Stimulated activated memory B cell treated with anti-CD40 and anti-IgM and Interleukin-4, amounts not matched to agents 10 μg/mL and 1 μg/mL and 100 μg/mL, for 72 hours (primary cell): ENCODE data around the gene PRUNE2.

ENCODE experiments used
- ATAC-seq: fragments of 150-1000 bp; cut with Tn5 transposase; 2 replicates; pipeline ENCODE4 v1.10.0; 2021
- H3K27ac Mint-ChIP-seq: one replicate; pipeline ENCODE4 v1.8.0; 2022; ENCODE audit warnings: mild to moderate bottlenecking, mixed read lengths
- H3K27me3 Mint-ChIP-seq: one replicate; pipeline ENCODE4 v1.8.0; 2022; ENCODE audit warnings: mixed read lengths
- H3K36me3 Mint-ChIP-seq: one replicate; pipeline ENCODE4 v1.8.0; 2022; ENCODE audit warnings: mixed read lengths
- H3K4me1 Mint-ChIP-seq: one replicate; pipeline ENCODE4 v1.8.0; 2022; ENCODE audit warnings: mixed read lengths
- H3K4me3 Mint-ChIP-seq: one replicate; pipeline ENCODE4 v1.8.0; 2022; ENCODE audit warnings: mild to moderate bottlenecking, moderate library complexity, mixed read lengths
- H3K9me3 Mint-ChIP-seq: one replicate; pipeline ENCODE4 v1.8.0; 2022; ENCODE audit warnings: mixed read lengths

PRUNE2 gene

DNA sequence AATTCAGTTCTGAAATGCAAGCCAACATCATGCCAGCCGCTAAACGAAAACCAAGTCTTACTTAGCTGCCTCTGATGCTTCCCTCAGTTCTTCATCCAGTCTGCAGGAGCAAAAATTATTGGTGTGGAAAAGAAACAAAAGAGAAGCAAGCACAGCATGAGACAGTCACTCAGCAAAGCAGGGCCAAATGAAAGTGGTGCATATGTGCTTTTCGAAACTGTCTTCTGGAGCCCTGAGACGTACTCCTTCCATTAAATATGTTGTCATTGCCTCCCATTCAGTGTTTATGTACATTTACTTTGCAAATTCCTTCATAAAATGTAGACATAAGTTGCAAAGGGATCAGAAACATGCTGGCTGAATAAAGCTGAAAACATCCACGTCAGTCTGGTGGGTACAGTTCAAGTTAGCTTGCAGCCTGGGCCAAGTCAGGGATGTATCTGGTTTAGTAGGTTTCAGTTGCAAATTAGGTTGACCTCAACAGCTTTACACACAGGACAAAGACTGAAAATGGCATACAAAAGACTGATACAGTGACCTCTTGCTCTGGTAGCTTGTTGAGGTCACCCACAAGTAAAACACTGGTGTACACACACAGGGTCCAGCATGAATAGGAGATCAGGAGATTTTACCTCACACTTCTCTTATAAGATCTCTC is 281.4 kb downstream of the PRUNE2 start:
- Mint-ChIP-seq H3K4me3 (no peak overlapping the region), H3K27ac (no peak overlapping the region), H3K9me3 (no peaks in the 10 kb centered on the region), H3K4me1 (peaks cover 12% of the 10 kb centered on the region), H3K27me3 (peaks cover 24% of the 10 kb centered on the region), H3K36me3 (no peaks in the 10 kb centered on the region)
- ATAC-seq = no peak

DNA sequence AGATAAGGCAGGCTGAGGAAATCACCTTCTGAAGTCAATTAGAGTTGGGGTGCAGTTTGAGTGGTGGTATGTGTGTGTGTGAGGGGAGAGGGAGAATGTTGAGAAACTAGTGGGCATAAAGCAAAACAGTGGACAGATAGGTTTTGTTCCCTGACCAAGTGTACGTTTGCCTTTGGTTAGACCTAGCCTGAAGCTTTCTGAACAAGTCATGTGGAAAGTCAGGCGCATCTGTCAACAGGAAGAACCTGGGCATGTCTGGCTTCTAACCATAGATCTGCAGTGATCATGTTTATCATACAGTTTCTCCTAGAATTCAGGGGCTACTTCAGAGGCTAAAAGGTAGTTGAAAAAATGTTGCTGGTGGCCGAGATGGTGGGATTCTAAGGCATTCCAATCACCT is 284.9 kb downstream of the PRUNE2 start:
- H3K36me3 Mint-ChIP-seq = no peaks in the 10 kb centered on the region
- H3K4me3 Mint-ChIP-seq = no peak overlapping the region

DNA sequence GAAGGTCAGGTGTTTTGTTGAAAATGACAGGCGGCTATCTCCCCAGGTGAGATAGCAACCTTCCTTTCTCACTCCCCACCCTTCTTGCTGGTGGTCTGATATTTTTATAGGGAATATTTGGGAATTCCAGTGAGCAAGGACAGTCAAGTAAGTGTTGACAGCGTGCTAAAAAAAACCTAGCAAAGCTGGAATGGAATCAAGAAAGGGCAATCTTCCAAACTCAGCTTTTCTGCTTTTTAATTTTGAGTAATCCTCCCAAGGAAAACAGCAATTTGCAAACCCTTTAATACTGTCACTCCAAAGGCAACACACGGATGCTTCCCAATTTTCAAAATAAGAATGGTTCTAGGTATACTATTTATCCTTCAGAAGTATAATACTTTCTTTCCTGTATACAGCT is 285.3 kb downstream of the PRUNE2 start:
- no peak overlapping the region for H3K27ac Mint-ChIP-seq
- no peak for ATAC-seq
- H3K9me3 Mint-ChIP-seq = no peaks in the 10 kb centered on the region
- no peak overlapping the region for H3K4me3 Mint-ChIP-seq
- H3K4me1 Mint-ChIP-seq = no peaks in the 10 kb centered on the region
- H3K36me3 Mint-ChIP-seq = no peaks in the 10 kb centered on the region
- peaks cover 18% of the 10 kb centered on the region for H3K27me3 Mint-ChIP-seq

More for the DNA sequence above, 284.9 kb downstream of the PRUNE2 start:
- no peak for ATAC-seq
- Mint-ChIP-seq H3K27me3 (peaks cover 17% of the 10 kb centered on the region), H3K27ac (no peak overlapping the region), H3K4me1 (no peaks in the 10 kb centered on the region), H3K9me3 (no peaks in the 10 kb centered on the region)

- Mint-ChIP-seq H3K27ac (no peak overlapping the region), H3K27me3 (peaks cover 27% of the 10 kb centered on the region), H3K4me1 (peaks cover 8% of the 10 kb centered on the region)
Measured at GRCh38 chr9:76619640-76620039, 286.3 kb downstream of the PRUNE2 start.

GRCh38 chr9:76619197-76619596 is 286.7 kb downstream of the PRUNE2 start:
- Mint-ChIP-seq H3K4me1 (peaks cover 8% of the 10 kb centered on the region), H3K27ac (no peak overlapping the region), H3K27me3 (peaks cover 28% of the 10 kb centered on the region), H3K36me3 (no peaks in the 10 kb centered on the region), H3K4me3 (no peak overlapping the region), H3K9me3 (no peaks in the 10 kb centered on the region)
- no peak for ATAC-seq

More at GRCh38 chr9:76619640-76620039, 286.3 kb downstream of the PRUNE2 start:
- Mint-ChIP-seq H3K4me3 (no peak overlapping the region), H3K36me3 (no peaks in the 10 kb centered on the region), H3K9me3 (no peaks in the 10 kb centered on the region)
- ATAC-seq = no peak

GRCh38 chr9:76618762-76619161 is 287.2 kb downstream of the PRUNE2 start:
- Mint-ChIP-seq H3K4me1 (peaks cover 8% of the 10 kb centered on the region), H3K9me3 (no peaks in the 10 kb centered on the region)

GRCh38 chr9:76617497-76618175 is 288.3 kb downstream of the PRUNE2 start:
- Mint-ChIP-seq H3K27me3 (peaks cover 28% of the 10 kb centered on the region), H3K4me3 (no peak overlapping the region), H3K9me3 (no peaks in the 10 kb centered on the region), H3K27ac (no peak overlapping the region), H3K4me1 (peaks cover 8% of the 10 kb centered on the region), H3K36me3 (no peaks in the 10 kb centered on the region)
- ATAC-seq = no peak

More at GRCh38 chr9:76618762-76619161, 287.2 kb downstream of the PRUNE2 start:
- ATAC-seq = no peak
- Mint-ChIP-seq H3K36me3 (no peaks in the 10 kb centered on the region), H3K4me3 (no peak overlapping the region), H3K27ac (no peak overlapping the region), H3K27me3 (peaks cover 28% of the 10 kb centered on the region)

DNA sequence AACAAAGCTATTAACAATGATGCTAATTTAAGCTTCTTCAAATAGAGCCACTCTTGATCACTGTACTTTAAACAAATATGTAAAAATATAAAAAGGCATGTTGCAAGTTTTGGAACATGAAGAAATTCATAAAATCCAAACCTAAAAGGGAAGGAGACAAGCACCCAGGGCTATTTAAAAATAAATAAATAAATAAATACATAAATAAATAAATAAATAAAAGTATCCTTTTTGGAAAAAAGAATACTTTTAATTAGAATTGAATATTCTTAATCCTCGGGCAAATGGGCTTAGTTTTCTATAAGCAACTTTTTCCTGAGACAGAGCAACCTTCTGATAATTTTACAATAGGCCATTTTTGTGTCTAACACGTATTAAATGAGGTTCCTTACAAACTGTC is 289.1 kb downstream of the PRUNE2 start:
- no peak for ATAC-seq
- H3K27me3 Mint-ChIP-seq = peaks cover 28% of the 10 kb centered on the region
- no peak overlapping the region for H3K27ac Mint-ChIP-seq
- H3K4me1 Mint-ChIP-seq = peaks cover 8% of the 10 kb centered on the region
- no peaks in the 10 kb centered on the region for H3K36me3 Mint-ChIP-seq
- no peak overlapping the region for H3K4me3 Mint-ChIP-seq
- no peaks in the 10 kb centered on the region for H3K9me3 Mint-ChIP-seq

DNA sequence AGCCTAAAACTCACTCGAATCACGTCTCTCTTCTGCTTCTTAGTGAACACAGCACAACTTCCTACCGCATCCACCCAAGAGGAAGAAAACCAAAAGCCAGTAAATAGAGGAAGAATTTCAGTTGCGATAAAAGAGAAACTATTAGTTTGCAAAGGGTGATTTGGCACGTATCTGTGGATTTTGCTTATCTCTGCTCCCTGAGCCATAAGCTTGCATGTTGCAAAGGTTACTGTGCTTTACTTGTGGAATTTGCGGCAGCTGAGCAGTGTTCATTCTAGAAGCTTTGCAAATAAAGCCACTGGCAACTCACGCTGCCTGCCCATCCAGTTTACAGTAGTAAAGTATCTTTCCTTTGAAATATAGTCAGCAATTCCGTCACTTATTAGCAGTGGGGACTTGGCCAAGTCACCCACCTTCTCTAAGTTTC is 290.7 kb downstream of the PRUNE2 start:
- no peak overlapping the region for H3K27ac Mint-ChIP-seq
- no peaks in the 10 kb centered on the region for H3K36me3 Mint-ChIP-seq
- H3K4me1 Mint-ChIP-seq = peaks cover 8% of the 10 kb centered on the region
- ATAC-seq = no peak
- H3K9me3 Mint-ChIP-seq = no peaks in the 10 kb centered on the region
- H3K27me3 Mint-ChIP-seq = peaks cover 28% of the 10 kb centered on the region
- no peak overlapping the region for H3K4me3 Mint-ChIP-seq

GRCh38 chr9:76613974-76614373 is 291.9 kb downstream of the PRUNE2 start:
- no peaks in the 10 kb centered on the region for H3K9me3 Mint-ChIP-seq
- ATAC-seq = no peak
- peaks cover 36% of the 10 kb centered on the region for H3K27me3 Mint-ChIP-seq
- H3K27ac Mint-ChIP-seq = no peak overlapping the region
- H3K4me3 Mint-ChIP-seq = no peak overlapping the region
- H3K36me3 Mint-ChIP-seq = no peaks in the 10 kb centered on the region
- peaks cover 8% of the 10 kb centered on the region for H3K4me1 Mint-ChIP-seq

DNA sequence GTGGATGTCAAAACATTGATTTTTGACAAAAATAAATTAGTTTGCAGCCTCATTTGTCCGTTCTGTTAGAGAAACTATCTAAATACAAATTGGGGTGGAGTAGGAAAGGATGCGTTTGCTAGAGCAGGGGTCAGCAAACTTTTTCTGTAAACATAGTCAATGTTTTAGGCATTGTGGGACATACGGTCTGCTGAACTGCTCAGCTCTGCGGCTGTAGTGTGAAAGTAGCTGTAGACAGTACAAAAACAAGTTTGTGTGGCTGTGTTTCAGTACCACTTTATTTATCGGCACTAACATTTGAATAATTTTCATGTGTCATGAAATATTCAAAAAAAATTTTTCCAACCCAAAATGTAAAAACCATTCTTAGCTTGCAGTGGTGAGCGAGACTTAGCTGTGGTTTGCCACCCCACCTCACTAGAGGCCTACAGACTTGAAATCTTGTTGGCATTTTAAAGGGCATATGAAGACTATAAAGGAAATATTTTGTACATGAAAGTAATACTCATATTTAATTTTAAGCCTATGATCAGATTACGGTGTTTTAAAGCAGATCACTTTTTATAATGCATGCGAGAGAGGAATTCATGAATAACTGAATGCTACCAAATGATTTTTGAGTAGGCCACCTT is 292.6 kb downstream of the PRUNE2 start:
- H3K36me3 Mint-ChIP-seq = no peaks in the 10 kb centered on the region
- peaks cover 32% of the 10 kb centered on the region for H3K27me3 Mint-ChIP-seq
- no peak for ATAC-seq
- no peak overlapping the region for H3K4me3 Mint-ChIP-seq
- H3K27ac Mint-ChIP-seq = no peak overlapping the region
- H3K9me3 Mint-ChIP-seq = no peaks in the 10 kb centered on the region
- peaks cover 8% of the 10 kb centered on the region for H3K4me1 Mint-ChIP-seq

GRCh38 chr9:76610011-76610352 is 295.9 kb downstream of the PRUNE2 start:
- Mint-ChIP-seq H3K9me3 (no peaks in the 10 kb centered on the region), H3K27me3 (peaks cover 16% of the 10 kb centered on the region), H3K4me1 (peaks cover 10% of the 10 kb centered on the region), H3K27ac (no peak overlapping the region), H3K4me3 (no peak overlapping the region), H3K36me3 (no peaks in the 10 kb centered on the region)
- no peak for ATAC-seq

DNA sequence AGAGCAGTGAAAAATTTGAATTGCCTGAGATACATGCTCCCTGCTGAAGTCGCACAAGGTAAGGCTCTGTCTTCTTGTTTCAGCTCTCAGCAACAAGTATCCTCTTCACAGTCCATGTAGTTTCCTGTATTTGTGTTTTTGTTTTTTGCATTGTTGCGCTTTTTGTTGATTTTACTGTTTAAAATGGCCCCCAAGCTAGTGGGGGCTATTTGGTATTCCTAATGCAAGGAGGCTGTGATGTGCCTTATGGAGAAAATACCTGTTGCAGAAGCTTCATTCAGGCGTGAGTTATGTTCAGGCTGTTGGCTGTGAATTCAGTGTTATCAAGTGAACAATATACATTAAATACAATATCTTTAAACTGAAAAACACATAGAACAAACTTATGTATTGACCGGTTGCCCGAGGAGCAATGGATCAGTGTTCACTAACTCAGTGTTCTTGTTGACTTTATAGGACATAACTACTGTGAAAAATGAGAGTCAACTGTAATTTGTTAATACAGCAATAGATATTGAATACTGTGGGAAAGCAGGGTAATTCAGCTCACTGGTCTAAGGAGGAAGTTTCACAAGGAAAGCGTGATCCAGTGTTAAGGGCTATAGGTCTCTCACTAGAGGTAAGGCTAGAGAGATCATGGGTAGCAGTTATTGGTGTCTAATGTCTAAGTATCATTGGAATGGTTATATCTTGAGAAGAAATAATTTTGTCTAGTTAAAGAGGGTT is 296.5 kb downstream of the PRUNE2 start:
- Mint-ChIP-seq H3K4me3 (no peak overlapping the region), H3K9me3 (no peaks in the 10 kb centered on the region), H3K36me3 (no peaks in the 10 kb centered on the region), H3K27ac (no peak overlapping the region), H3K27me3 (peaks cover 12% of the 10 kb centered on the region), H3K4me1 (peaks cover 8% of the 10 kb centered on the region)
- ATAC-seq = no peak

- H3K4me1 Mint-ChIP-seq = peaks cover 8% of the 10 kb centered on the region
- no peaks in the 10 kb centered on the region for H3K36me3 Mint-ChIP-seq
- H3K27me3 Mint-ChIP-seq = peaks cover 12% of the 10 kb centered on the region
- H3K9me3 Mint-ChIP-seq = no peaks in the 10 kb centered on the region
- ATAC-seq = no peak
- H3K4me3 Mint-ChIP-seq = no peak overlapping the region
- H3K27ac Mint-ChIP-seq = no peak overlapping the region
Measured at GRCh38 chr9:76608575-76609273, 297.2 kb downstream of the PRUNE2 start.
